ENCODE data around the gene DGKH. TPM values are rescaled to one million over a fixed set of nuclear protein-coding genes. Genes with fewer than 3 reads are reported as not detected.
A peak's percentile ranks its signal among the peaks of the same experiment; 100 is the strongest.

Gene DGKH
- total and polyA plus RNA-seq, 2 of the 13 experiments (the other 11 are each of a cell fraction or from before 2014, with no cell fraction given), result 0.01 to 0.13 TPM

- no peak for TF ChIP-seq ZNF180 (CRISPR knock-in tag; IDR thresholded peaks at IDR 0.05; ENCODE audit: borderline replicate concordance, low read depth)
- peak; percentile 44; the same call in 1 of the 2 replicates for TF ChIP-seq RXRB (CRISPR knock-in tag; IDR thresholded peaks at IDR 0.05; ENCODE audit: borderline replicate concordance)
- TF ChIP-seq RFXAP (CRISPR knock-in tag; IDR thresholded peaks at IDR 0.05; ENCODE audit: borderline replicate concordance), result no peak
- 0 out of 2 replicates have a peak, but pooled peaks have one; percentile 39 for TF ChIP-seq ZNF230 (CRISPR knock-in tag; IDR thresholded peaks at IDR 0.05)
- TF ChIP-seq KLF11 (CRISPR knock-in tag; IDR thresholded peaks at IDR 0.05), result peak; percentile 83; the same call in 1 of the 2 replicates
- no peak for TF ChIP-seq EP300 (IDR thresholded peaks at IDR 0.05; ENCODE audit: low read depth in 2 of 2, low read length in 2 of 2)
- peak; percentile 13; the same call in 1 of the 2 replicates for TF ChIP-seq EP300 (CRISPR knock-in tag; IDR thresholded peaks at IDR 0.05; ENCODE audit: borderline replicate concordance)
- no peak for TF ChIP-seq CBX5 (CRISPR knock-in tag; IDR thresholded peaks at IDR 0.05; ENCODE audit: borderline replicate concordance)
- TF ChIP-seq MIER3 (CRISPR knock-in tag; IDR thresholded peaks at IDR 0.05; ENCODE audit: borderline replicate concordance), result no peak
- TF ChIP-seq, protein P1, sequence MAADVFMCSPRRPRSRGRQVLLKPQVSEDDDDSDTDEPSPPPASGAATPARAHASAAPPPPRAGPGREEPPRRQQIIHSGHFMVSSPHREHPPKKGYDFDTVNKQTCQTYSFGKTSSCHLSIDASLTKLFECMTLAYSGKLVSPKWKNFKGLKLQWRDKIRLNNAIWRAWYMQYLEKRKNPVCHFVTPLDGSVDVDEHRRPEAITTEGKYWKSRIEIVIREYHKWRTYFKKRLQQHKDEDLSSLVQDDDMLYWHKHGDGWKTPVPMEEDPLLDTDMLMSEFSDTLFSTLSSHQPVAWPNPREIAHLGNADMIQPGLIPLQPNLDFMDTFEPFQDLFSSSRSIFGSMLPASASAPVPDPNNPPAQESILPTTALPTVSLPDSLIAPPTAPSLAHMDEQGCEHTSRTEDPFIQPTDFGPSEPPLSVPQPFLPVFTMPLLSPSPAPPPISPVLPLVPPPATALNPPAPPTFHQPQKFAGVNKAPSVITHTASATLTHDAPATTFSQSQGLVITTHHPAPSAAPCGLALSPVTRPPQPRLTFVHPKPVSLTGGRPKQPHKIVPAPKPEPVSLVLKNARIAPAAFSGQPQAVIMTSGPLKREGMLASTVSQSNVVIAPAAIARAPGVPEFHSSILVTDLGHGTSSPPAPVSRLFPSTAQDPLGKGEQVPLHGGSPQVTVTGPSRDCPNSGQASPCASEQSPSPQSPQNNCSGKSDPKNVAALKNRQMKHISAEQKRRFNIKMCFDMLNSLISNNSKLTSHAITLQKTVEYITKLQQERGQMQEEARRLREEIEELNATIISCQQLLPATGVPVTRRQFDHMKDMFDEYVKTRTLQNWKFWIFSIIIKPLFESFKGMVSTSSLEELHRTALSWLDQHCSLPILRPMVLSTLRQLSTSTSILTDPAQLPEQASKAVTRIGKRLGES (CRISPR knock-in tag; IDR thresholded peaks at IDR 0.05; ENCODE audit: borderline replicate concordance), result peak; percentile 91; the same call in 1 of the 2 replicates
- TF ChIP-seq, protein P2, sequence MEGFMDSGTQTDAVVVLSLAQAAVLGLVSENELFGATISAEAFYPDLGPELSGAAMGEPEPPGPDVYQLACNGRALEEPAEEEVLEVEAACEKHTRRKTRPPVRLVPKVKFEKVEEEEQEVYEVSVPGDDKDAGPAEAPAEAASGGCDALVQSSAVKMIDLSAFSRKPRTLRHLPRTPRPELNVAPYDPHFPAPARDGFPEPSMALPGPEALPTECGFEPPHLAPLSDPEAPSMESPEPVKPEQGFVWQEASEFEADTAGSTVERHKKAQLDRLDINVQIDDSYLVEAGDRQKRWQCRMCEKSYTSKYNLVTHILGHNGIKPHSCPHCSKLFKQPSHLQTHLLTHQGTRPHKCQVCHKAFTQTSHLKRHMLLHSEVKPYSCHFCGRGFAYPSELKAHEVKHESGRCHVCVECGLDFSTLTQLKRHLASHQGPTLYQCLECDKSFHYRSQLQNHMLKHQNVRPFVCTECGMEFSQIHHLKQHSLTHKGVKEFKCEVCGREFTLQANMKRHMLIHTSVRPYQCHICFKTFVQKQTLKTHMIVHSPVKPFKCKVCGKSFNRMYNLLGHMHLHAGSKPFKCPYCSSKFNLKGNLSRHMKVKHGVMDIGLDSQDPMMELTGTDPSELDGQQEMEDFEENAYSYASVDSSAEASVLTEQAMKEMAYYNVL (CRISPR knock-in tag; IDR thresholded peaks at IDR 0.05; ENCODE audit: borderline replicate concordance), result peak; percentile 69; the same call in 1 of the 2 replicates
- 0 out of 2 replicates have a peak, but pooled peaks have one; percentile 20 for TF ChIP-seq KDM2A (CRISPR knock-in tag; IDR thresholded peaks at IDR 0.05; ENCODE audit: borderline replicate concordance, low read depth)
- TF ChIP-seq, protein P3, sequence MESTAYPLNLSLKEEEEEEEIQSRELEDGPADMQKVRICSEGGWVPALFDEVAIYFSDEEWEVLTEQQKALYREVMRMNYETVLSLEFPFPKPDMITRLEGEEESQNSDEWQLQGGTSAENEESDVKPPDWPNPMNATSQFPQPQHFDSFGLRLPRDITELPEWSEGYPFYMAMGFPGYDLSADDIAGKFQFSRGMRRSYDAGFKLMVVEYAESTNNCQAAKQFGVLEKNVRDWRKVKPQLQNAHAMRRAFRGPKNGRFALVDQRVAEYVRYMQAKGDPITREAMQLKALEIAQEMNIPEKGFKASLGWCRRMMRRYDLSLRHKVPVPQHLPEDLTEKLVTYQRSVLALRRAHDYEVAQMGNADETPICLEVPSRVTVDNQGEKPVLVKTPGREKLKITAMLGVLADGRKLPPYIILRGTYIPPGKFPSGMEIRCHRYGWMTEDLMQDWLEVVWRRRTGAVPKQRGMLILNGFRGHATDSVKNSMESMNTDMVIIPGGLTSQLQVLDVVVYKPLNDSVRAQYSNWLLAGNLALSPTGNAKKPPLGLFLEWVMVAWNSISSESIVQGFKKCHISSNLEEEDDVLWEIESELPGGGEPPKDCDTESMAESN (CRISPR knock-in tag; conservative IDR thresholded peaks at IDR 0.05), result peak; percentile 56; the same call in 1 of the 2 replicates
- peak; percentile 67; the same call in 1 of the 2 replicates for TF ChIP-seq BRCA1 (CRISPR knock-in tag; IDR thresholded peaks at IDR 0.05)
- TF ChIP-seq NAIF1 (CRISPR knock-in tag; IDR thresholded peaks at IDR 0.05; ENCODE audit: borderline replicate concordance), result no peak
- TF ChIP-seq DBP (CRISPR knock-in tag; IDR thresholded peaks at IDR 0.05; ENCODE audit: not compliant biosample characterization), result no peak
- peak; percentile 28; the same call in 1 of the 2 replicates for TF ChIP-seq HNF1B (CRISPR knock-in tag; IDR thresholded peaks at IDR 0.05)
- TF ChIP-seq ZNF589 (CRISPR knock-in tag; conservative IDR thresholded peaks at IDR 0.05), result no peak
Observed at GRCh38 chr13:42271337-42272114, 223.1 kb downstream of the DGKH start (continued).
